GM19395 (cell line): Measurements from ENCODE around the gene ZBTB17.
"Not testable (repeated sequence)": the region's sequence is repeated elsewhere in the genome, so short reads cannot be mapped to it uniquely, and the experiment has no call there.

Source experiments
- ATAC-seq: cut with Tn5 transposase; IDR thresholded peaks from one replicate; pipeline ENCODE4 v1.9.1; 2021; ENCODE audit warnings: mild to moderate bottlenecking, moderate library complexity; ENCODE audit not compliant: unreplicated experiment

The ZBTB17 gene

DNA sequence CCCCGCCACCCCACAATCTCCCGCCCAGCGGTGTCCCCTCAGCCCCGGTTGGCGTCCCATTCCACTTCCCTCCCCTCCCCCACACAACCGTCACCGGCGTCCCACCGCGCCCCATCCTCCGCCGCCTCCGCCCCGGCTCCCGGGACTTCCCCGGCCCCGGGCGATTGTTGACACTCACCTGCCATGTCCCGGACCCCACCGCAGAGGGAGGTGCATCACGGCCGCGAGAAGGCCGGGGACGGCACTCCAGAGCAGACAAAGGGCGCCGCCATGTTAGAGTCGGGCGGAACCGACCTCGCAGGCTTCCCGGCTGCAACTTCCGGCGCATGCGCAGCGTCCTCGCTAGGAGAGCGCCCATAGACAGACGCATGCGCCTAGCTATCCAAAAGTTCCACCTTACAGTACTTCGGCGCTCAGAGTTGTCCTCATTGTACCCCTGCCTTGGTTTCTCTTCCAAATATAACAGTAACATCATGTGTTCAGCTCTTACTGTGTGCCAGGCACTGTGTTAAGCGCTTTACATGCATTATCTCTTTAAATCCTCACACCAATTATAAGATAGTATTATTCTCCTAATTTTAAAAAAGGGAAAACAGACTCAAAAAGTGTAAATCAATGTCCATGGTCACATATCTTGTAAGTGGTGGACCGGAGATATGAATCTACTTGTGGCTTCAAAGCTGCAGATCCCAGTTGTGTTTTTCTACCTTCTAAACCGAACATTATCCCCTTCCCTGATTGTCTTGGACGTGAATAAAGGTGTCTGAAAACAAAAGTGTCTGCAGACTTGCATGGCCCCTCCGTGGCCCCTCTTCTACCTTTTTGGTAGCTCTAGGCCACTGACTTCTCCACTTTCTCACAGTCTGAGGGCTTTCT is at the start of gene ZBTB17:
Gene ZBTB17, minus strand, starts transcription at position 297 of the 876 bp plus-strand sequence. CDS start 27,606 bp downstream, outside the sequence.
- peak; percentile 63 for ATAC-seq

DNA sequence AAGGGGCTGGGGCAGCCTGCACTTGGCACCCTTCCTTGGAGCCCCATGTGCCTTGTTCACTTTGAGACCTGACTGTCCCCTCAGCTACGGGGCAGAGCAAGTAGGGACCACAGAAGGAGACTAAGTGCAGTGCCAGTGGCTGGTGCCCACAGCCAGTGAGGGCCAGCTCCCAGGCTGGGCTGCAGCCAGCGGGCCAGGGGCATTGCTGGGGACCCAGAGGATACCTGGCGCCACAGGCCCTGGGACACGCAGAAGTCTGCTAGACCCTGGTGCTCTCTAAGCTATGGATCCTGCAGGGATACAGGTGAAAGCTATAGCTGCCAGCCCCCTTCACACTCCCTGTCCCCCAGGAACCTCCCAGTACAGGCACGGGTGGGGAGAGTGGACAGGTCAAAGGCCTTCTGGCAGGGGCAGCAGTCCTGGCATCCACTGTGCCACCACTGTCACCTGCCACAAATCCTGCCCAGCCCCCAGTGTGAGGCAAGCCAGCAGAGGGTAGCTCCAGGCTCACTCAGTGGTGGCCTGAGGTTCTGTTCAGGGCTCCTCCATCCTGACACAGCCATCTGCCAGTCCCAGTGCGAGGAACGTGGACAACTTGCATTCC is 47.3 kb upstream of the ZBTB17 start:
- ATAC-seq = no peak

DNA sequence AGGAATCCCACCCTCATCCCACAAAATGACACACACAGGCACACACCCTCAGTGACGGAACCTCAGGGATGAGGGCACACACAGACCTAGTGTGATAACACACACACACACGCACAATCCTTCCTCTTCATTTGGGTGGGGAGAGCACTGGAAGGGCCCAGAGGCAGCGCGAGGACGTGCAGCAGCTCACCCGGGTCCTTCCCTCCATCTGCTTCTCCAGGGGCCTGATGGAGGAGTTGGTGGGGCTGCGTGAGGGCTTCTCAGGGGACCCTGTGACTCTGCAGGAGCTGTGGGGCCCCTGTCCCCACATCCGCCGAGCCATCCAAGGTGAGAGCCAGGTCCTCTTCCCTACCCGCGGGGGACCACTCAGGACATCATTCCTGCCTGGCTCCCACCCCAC is 46.5 kb upstream of the ZBTB17 start:
- ATAC-seq = no peak

DNA sequence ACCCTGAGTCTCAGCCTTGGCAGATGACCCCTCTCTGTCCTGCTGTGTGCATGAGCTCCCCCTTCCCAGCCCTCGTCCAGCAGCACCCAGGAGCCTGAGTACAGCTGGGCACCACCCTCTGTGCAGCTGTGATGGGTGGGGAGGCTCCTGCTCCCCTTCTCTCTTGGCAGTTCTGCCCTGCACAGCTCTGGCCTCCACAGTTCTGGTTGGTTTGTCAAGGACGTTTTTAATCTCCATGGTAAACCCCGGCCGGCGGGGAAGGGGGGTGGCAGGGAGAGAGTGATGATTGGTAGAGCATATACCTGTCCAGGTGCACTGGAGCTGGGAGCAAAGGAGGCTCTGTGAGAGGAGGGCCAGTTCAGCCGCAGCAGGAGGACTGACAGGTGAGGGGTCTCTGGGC is 45.8 kb upstream of the ZBTB17 start, which contains the start of gene CLCNKA:
Gene CLCNKA, plus strand, starts transcription at position 356 of the 400 bp plus-strand sequence. CDS start 584 bp downstream, outside the sequence.
- ATAC-seq = no peak

DNA sequence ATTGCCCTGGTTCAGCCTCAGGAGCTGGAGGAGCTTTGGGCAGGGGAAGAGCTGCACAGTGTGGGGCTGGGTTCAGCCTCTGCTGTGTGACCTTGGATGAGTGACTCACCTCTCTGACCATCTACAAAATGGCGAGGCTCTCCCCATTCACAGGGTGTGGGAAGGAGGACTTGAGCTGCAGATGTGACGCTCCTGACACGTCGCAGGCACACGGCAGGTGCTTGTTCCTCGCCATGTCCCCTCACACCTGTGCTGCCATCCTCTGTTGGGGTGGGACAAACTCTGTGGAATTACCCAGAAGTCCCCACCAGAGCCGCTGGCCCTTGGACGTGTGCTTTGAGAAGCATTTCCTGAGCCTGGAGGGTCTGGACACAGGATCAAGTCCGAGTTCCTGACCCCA is 45.0 kb upstream of the ZBTB17 start:
- not testable (repeated sequence) for ATAC-seq

DNA sequence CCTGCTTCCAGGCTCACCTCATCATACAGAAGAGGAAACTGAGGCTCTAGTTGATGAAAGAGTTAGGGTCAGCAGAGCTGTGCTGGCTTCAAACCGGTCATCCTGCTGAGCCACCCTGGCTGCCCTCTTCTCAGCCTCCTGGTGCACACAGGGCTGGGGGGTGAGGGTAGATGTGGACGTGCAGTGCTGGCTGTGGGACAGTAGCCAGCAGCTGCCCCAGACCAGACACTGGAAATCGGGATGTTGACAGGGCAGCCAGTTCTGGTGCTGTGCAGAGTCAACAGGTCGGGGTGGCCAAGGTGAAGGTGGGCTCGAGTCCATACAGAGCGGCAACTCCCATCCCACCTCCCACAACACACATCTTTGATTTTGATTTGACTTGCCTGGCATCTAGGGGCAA is 44.4 kb upstream of the ZBTB17 start:
- no peak for ATAC-seq

DNA sequence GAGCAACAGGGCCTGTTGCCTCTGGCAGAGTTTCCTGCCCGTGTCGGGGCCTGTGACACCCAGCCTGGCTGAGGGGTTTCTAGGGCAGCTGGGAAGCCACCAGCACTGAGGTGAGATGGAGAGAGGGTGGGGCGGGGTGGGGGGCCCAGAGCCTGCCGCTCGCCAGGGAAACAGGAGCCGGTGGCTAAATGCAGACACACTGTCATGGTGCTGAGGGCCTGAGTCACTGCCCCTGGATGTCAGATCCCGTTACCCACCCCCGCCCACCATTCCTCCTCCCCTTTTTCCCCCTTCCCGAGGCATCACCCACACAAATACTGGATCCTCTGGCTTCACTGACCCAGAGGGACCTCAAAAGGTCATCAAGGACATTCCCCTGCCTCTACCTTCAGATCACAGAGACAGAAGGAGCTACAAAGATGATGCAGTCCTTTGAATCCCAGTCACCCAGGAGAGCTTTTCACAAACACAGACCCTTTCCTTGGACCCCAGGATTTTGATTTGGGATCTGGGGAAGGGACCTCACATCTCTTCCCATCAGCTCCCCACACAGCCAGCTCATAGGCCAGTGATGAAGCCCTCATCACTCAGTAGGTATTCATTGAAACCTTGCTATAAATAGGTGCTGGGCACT is 43.9 kb upstream of the ZBTB17 start:
- no peak for ATAC-seq

DNA sequence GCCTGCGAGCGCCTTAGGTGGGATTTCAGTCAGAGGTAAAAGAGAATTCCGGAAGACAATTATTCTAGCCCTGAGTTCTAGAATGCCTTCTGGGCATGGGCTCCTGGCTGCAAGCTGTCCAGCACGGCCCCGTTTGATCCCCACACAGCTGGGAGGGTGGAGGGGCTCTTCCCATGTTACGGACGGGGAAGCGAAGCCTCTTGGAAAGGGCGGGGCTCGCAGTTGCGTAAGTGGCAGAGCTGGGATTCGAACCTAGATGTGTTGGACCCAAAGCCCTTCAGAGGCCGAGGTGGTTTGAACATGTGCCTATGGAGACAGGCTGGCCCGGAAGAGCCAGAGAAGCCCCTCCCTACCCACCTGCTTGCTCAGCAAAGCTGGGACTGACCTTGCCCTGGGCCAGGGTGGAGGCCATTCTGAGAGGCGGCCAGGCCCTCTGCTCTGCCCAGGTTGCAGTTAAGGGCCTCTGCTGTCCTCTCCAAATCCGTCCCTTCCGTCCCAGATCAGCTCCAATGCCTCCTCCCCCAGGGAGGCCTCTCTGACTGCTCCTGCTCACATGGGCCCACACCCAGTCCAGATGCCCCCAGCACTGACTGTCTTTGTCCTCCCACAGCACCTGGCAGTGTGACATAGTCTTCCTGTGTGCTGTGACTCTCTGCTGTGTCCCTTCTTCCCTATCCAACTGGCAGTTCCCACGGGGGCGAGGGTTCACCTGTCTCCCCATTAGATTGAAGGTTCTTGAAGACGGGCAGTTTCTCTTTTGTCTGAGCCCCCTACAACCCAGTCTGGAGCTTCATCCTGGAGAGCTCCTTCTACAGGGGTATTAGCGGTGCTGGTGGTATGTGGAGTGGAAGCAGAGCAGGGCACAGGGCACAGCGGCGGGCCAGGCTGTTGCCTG is 43.1 kb upstream of the ZBTB17 start:
- no peak for ATAC-seq

DNA sequence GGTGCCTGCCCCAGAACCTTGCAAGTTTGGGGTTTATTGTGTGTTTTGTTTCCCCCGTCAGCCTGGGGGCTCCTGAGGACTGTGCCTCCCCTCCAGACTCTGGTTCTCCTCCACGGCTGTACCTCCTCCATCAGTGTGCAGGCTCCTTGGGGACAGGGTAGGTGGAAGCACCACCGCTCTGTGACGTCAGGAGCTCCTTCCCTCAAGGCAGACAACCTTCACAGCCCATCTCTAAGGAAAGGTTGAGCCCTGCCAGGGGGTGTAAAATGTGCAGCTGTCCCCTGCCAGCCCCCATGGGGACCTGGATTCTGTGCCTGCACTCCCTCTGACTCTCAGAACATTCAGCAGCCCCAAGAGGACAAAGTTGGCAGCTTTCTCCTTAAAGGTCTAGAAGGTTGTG is 42.4 kb upstream of the ZBTB17 start:
- no peak for ATAC-seq

DNA sequence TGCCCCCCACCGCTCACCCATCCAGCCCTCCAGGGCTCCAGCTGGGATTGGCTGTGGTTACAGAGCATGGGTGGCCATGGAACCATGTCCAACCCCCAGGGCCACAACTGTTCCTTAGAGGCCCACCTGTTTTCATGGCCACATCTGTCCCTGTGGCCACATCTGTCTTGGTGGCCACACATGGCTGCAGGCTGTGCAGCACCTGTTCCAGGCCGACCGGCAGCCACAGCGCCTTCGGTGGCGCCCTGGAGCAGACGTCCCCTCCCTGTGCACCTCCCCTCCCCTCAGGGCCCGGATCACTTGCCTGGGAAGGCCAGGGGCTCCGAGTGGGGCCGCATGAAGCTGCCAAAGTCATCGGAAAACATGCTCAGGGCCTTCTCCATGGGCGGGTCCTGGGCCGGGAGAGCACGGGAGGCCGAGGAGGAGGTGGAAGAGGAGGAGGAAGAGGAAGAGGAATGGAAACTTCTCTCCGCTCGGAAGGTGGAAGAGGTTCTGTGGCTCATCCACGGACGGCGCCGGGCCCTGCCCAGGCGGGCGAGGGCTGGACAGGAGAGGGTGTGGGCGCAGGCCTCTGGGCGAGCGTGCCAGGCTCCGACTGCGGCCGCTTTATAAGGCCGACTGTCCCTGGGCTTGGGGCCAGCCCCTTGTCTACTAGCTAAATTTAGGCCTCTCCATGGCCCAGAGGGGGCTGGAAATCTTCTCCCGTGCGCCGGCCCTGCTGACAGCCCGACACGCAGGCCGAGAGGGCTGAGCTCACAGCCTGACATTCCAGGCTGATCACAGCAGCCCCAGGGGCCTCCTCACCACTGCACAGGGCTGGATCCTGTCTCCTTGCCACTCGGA is 41.8 kb upstream of the ZBTB17 start, which contains the start of gene HSPB7:
Gene HSPB7, minus strand, starts transcription at position 583 of the 843 bp plus-strand sequence. Its CDS starts 80 bp downstream, at position 503.
- ATAC-seq = no peak

DNA sequence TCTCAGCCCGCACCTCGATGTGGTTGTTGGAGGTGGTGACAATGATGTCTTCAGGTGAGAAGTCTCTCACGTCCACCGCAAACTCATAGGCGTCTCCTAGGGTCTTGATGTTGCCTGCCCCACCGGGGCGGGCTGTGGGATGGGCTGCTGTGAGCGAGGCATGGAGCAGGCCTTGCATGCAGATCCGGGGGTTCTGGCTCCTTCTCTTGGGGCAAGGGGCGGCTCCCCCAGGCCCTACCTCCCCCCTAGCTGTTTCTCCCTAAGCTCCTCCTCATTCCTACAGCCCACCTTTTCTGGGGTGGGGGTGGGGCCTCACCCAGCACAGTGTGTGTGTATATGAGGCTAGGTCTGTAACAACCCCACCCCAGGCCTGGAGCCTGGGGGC is 41.2 kb upstream of the ZBTB17 start:
- ATAC-seq = no peak

DNA sequence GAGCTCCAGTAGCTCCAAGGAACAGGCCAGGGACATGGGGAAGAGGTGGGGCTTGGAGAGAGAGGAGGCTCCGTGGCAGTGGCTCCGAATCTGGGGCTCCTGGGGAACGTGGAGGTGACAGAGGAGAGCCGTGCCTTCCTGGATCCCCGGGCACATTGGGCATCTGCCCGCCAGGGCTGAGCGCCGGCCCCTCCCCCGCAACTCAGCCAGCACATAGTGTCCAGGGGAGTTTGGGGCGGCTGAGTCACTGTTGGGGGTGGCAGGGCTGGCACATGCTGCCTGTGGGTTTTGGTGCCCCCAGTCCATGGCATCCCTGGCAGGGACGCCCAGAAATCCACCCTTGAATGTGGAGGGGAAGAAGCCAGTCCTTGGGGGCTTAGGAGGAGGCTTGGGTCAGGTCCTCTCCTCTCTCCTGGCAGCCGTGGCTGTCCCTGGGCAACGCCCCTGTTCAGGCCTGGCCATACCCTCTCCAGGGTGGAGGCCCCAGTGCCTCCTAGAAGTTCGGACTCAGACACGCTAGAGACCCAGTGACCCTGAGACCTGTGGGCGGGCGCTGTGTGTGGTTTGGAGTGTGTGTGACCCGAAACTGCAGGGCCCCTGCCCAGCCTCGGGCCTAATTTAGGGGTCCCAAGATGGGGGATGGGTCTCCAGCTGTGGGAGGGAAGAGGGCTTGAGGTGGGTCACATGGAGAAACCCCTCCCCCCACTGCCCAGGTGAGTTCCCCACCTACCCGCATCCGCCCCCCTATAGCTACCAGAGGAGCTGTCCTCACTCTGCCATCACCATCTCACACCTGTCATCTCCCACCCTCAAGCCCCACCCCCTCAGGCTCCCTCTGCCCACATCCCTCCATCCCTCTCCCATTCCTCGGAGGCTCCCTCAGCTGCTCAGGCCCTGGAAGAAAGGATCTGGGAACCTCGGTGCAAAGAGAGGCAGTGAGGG is 40.3 kb upstream of the ZBTB17 start:
- no peak for ATAC-seq

DNA sequence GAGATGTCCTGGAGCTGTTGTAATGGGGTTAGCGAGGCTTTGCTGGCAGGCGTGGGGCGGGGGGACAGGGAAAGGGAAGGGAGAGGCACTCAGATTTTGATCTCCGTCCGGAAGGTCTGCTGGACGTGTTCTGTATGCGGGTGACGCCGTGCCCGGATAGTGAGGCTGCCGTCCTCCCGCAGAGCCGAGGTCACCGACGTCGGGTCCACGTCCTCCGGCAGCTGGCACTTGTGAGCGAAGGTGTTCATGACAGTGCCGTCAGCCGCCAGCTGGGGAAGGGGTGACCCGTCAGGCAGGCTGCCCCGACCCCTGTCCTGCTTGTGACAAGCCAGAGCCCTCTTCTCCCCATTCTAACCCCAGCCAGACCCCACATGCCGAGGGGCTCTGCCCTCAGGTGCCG is 39.6 kb upstream of the ZBTB17 start:
- ATAC-seq = no peak

DNA sequence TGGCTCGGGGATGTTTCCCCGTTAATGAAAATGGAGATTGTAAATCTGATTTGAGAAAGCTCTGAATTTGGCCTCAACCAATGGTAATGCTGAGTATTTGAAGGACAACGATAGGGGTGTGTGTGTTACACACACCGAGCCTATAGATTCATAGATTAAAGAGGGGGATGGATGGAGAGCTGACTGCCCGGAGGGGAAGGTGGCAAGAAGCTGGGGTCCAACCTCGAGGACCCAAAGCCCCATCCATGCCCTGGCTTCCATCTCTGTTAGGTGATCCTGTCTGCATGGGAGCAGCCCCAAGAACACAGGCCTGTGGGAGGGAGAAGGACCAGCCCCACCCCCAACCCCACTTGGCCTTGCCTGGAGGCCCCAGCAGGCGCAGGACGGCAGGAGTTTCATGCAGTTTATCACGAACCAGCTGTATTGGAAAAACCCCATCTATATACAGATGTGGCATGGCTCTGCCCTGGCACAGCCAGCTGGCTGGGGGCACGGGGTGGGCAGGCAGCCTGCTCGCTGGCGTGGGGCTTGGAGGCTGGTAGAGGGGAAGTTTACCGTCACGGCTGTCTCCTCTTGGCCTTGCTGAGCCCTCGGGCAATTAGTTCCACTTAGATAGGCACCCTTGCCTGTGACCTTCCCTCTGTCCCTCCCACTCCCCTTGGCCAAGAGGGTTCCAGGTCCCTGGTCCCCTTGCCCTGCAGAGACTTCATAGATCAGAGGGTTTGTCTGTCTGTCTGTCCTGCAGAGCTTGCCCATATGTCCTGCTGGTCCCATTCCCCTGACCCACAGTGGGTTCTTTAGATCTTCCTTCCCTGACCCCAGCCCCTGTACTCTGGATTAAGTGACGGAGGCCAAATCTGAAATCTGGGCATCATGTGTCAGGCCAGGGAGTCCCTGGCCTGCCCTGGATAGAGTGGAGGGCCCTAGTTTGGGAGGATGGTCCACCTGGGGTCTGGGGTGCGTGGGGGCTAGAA is 38.9 kb upstream of the ZBTB17 start:
- ATAC-seq = no peak

DNA sequence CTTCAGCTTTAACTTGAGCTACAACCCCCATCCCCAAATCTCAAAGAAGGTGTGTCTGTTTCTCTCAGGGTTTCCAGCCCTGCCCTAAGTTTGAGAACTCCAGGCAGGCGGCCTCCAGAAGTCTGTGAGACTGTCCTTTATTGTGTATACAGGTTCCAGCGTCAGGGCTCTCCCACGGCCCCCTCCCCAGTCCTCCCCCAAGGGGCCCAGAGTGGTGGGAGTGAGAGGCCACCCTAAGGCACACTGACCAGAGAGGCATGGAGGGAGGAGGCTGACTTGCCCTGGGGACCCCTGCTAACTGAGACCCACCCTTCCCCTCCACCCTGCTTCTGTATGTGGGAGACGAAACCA is 38.0 kb upstream of the ZBTB17 start:
- ATAC-seq = no peak

DNA sequence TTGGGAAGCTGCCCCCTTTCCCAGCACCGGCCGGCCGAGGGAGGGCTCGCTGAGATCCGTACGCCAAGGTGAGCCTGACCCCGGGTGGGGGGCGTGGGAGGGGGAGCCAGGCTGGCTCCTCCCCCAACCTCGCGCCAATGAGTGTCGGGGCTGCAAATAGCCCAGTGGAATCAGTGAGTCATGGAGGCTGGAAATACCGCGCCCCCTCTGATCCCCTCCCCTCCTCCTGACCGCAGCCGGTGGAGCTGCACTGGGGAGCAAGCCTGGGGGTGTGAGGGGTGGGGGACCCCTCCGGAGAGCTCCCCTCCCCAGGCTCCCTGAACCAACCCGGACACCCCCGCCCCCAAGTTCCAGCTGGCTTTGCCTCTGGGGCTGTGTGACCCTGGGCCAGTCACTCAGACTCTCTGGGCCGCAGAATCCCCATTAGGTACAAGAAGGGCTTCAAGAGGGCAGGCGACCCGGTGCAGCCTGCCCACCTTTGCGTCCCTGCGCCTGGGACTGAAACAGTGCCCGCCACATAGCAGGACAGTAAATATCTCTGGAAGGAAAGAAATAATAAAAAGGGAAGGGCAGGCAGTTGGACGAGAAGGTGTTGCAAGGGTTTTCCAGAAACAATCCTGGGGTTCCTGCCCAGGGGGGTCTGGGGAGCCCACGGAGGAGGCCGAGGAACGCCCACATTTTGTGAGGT is 37.5 kb upstream of the ZBTB17 start:
- no peak for ATAC-seq

DNA sequence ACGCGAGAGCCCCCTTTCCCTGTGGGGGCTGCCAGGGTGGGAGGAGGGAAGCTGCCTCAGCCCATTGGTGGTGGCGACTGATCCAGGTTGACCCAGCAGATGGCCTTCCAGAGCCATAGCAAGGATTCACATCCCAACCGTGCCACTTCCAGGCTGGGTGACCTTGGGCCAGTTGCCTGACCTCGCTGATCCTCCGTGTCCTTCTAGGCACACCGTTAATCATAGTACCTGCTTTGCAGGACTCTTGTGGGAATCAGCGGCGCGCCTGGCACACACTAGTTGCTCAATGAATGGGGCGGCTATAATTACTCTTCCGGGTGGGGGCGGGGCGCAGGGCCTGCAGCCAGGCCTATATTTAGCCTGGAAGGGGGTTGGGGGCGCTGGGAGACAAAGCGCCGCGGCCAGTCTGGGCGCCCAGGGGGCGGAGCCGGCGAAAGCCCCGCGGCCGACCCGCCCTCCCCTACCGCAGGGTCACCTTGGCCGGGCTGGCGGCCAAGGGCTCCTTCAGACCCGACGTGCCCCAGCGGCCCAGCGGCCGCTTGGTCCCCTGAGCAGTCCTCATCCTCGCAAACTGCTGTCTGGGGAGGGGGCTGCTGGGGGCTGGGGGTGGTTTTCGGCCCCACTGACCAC is 36.8 kb upstream of the ZBTB17 start:
- no peak for ATAC-seq
